ENCODE results near the gene PYCARD. TPM values are rescaled to one million over a fixed set of nuclear protein-coding genes. Genes with fewer than 3 reads are reported as not detected.
"Not testable (repeated sequence)": the region's sequence is repeated elsewhere in the genome, so short reads cannot be mapped to it uniquely, and the experiment has no call there.

The PYCARD gene
- total and polyA plus RNA-seq, 10 of the 15 experiments (the other 5 are each of a cell fraction or from before 2014, with no cell fraction given): 5.1 to 106 (median 45.9) TPM

- ChIA-PET CTCF (no interaction called here), POLR2A (interaction anchor here (0.6 kb wide), 1 partner anchor 56 kb away, joined by 9 read pairs; no protein-coding TSS in a partner anchor)
Measured at GRCh38 chr16:31246296-31246695, 43.7 kb upstream of the PYCARD start.

GRCh38 chr16:31245598-31245997 is 43.0 kb upstream of the PYCARD start:
- 78% methylated on average over 8 of the region's 8 CpGs for WGBS (ENCODE audit: insufficient coverage, insufficient replicate concordance, low lambda C conversion rate, missing lambda C conversion rate)
- H3K4me1 ChIP-seq (ENCODE audit: control insufficient read depth, insufficient read depth, low read length); H3K9me3 ChIP-seq (replicated peaks; ENCODE audit: control insufficient read depth, insufficient read depth, low read length); RAD21 ChIA-PET (ENCODE audit: unreplicated experiment); intact Hi-C loops (cut with micrococcal nuclease; ENCODE audit: unreplicated experiment); H3K27ac ChIP-seq (ENCODE audit: control insufficient read depth, insufficient read depth); DNase-seq (ENCODE audit: low read depth, low spot score); BruUV-seq (replicated peaks); FAIRE-seq; H3K27me3 ChIP-seq (replicated peaks in 1 of 2; ENCODE audit: control insufficient read depth in 2 of 2, insufficient read depth in 2 of 2, low read length in 1 of 2); SMC1A ChIA-PET (ENCODE audit: uncharacterized antibody, unreplicated experiment); H3K9ac ChIP-seq (ENCODE audit: control insufficient read depth, insufficient read depth, low read length); H3K4me2 ChIP-seq (ENCODE audit: control insufficient read depth, insufficient read depth); H2AFZ ChIP-seq (ENCODE audit: control insufficient read depth, low read depth, low read length); H3K36me3 ChIP-seq (ENCODE audit: control insufficient read depth in 2 of 2, insufficient read depth in 2 of 2, low read length in 1 of 2); H4K20me1 ChIP-seq (ENCODE audit: control insufficient read depth, insufficient read depth); in situ Hi-C loops (cut with MboI); H3K4me3 ChIP-seq; ATAC-seq; H3K79me2 ChIP-seq (ENCODE audit: control insufficient read depth, insufficient read depth, low read length): not testable (repeated sequence)
- ChIA-PET POLR2A (interaction anchor here (0.6 to 0.7 kb wide), 2 partner anchors 57 to 99 kb away, joined by 6 to 9 read pairs; no protein-coding TSS in a partner anchor), CTCF (interaction anchor here (1.8 kb wide), 1 partner anchor 137 kb away, joined by 5 read pairs; no protein-coding TSS in a partner anchor)

More at GRCh38 chr16:31246296-31246695, 43.7 kb upstream of the PYCARD start:
- no peaks in the 10 kb centered on the region for H4K20me1 ChIP-seq (ENCODE audit: control insufficient read depth, insufficient read depth)
- no peak for DNase-seq (ENCODE audit: low read depth, low spot score)
- in situ Hi-C loops (cut with MboI) (no loop called here), intact Hi-C loops (cut with micrococcal nuclease; ENCODE audit: unreplicated experiment) (no loop called here)
- no peak for ATAC-seq
- 94% methylated on average over 3 of the region's 3 CpGs for WGBS (ENCODE audit: insufficient coverage, insufficient replicate concordance, low lambda C conversion rate, missing lambda C conversion rate)
- no peak overlapping the region for H2AFZ ChIP-seq (ENCODE audit: control insufficient read depth, low read depth, low read length)
- no peaks in the 10 kb centered on the region for H3K79me2 ChIP-seq (ENCODE audit: control insufficient read depth, insufficient read depth, low read length)
- no TSS peak for BruUV-seq (replicated peaks)
- ChIA-PET SMC1A (ENCODE audit: uncharacterized antibody, unreplicated experiment) (no interaction called here), RAD21 (ENCODE audit: unreplicated experiment) (no interaction called here)
- no peaks in the 10 kb centered on the region for H3K36me3 ChIP-seq (ENCODE audit: control insufficient read depth in 2 of 2, insufficient read depth in 2 of 2, low read length in 1 of 2)
- no peak overlapping the region for H3K4me2 ChIP-seq (ENCODE audit: control insufficient read depth, insufficient read depth)
- H3K9ac ChIP-seq (ENCODE audit: control insufficient read depth, insufficient read depth, low read length): no peak overlapping the region
- TF ChIP-seq RELB (IDR thresholded peaks at IDR 0.05; ENCODE audit: low read depth) (no peak), TAF1 (IDR thresholded peaks at IDR 0.05; ENCODE audit: borderline replicate concordance, low read depth, low read length) (no peak)
- peaks cover 8% of the 10 kb centered on the region for H3K4me1 ChIP-seq (ENCODE audit: control insufficient read depth, insufficient read depth, low read length)
- no peaks in the 10 kb centered on the region for H3K9me3 ChIP-seq (replicated peaks; ENCODE audit: control insufficient read depth, insufficient read depth, low read length)
- no peak overlapping the region for H3K4me3 ChIP-seq
- no peak overlapping the region for H3K27ac ChIP-seq (ENCODE audit: control insufficient read depth, insufficient read depth)
- H3K27me3 ChIP-seq (replicated peaks in 1 of 2; ENCODE audit: control insufficient read depth in 2 of 2, insufficient read depth in 2 of 2, low read length in 1 of 2): no peaks in the 10 kb centered on the region
- no peak for FAIRE-seq
